GM06990 (cell line): ENCODE measurements around the gene SUMF1.

Experiments
- DNase-seq: peaks from one replicate; pipeline ENCODE4 v3.0.0-alpha.2; 2011; ENCODE audit not compliant: insufficient read length; ENCODE audit errors: extremely low read depth
- H3K27me3 ChIP-seq: replicated peaks from 2 replicates; pipeline ENCODE4 v1.6.0; 2011; ENCODE audit warnings: low read length; ENCODE audit not compliant: control insufficient read depth, insufficient read depth
- H3K36me3 ChIP-seq: 2 replicates; pipeline ENCODE4 v1.5.1; 2011; ENCODE audit warnings: low read length; ENCODE audit not compliant: control insufficient read depth, insufficient read depth
- H3K4me3 ChIP-seq: replicated peaks from 2 replicates; pipeline ENCODE4 v1.5.1; 2011; ENCODE audit warnings: low read depth, mild to moderate bottlenecking, control low read depth, low read length
- TF ChIP-seq, protein P1 (sequence below): IDR thresholded peaks from 2 replicates; pipeline ENCODE4 v1.5.1; 2011; ENCODE audit warnings: low read length, control low read depth, mild to moderate bottlenecking, inconsistent platforms; ENCODE audit not compliant: insufficient read depth, poor library complexity, severe bottlenecking

SUMF1 gene

DNA sequence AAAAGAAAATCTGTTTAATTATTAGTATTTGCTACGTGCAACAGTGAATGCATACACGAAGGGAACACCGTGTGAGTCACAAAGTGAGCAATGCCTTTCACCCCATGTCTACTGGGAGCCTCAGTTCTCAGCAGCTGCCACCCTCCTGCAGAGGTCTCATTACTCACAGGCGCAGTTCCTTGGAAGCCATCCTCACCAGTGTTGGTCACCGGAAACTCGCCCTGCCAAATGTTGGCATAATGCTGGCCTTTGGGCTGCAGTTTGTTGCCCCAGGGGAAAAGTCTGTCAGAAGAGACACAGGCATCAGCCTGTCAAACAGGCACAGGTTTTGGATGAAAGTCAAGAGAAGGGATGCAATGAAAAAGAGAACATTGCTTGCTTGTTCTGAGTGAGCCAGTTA, 50.1 kb downstream of the SUMF1 start:
- Histone ChIP-seq H3K27me3 (no peaks in the 10 kb centered on the region), H3K36me3 (peaks cover 1% of the 10 kb centered on the region; the same call in 1 of the 2 replicates), H3K4me3 (no peak overlapping the region)
- no peak for DNase-seq
- TF ChIP-seq, protein P1, sequence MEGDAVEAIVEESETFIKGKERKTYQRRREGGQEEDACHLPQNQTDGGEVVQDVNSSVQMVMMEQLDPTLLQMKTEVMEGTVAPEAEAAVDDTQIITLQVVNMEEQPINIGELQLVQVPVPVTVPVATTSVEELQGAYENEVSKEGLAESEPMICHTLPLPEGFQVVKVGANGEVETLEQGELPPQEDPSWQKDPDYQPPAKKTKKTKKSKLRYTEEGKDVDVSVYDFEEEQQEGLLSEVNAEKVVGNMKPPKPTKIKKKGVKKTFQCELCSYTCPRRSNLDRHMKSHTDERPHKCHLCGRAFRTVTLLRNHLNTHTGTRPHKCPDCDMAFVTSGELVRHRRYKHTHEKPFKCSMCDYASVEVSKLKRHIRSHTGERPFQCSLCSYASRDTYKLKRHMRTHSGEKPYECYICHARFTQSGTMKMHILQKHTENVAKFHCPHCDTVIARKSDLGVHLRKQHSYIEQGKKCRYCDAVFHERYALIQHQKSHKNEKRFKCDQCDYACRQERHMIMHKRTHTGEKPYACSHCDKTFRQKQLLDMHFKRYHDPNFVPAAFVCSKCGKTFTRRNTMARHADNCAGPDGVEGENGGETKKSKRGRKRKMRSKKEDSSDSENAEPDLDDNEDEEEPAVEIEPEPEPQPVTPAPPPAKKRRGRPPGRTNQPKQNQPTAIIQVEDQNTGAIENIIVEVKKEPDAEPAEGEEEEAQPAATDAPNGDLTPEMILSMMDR, result no peak

DNA sequence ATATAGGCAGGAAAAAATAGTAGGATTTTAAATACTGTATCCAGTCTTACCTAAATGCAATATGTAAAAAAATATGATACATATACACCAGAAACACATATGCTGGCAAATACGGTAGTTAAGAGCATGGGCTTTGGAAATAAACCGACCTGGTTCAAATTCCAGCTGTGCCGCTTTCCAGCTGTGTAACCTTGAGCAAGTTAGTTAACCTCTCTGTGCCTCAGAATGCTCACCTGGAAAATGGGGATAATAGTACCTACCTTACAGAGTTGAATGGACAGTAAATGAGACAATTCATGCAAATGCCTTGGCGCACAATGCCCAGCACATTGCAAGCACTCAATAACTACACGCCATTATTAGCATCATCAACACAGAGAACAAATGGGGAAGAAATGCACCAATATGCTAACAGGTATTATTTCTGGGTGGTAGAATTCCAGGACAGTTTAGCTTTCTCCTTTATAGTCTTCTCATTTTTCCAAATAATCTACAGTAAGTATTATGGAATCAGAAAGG, 50.6 kb downstream of the SUMF1 start:
- Histone ChIP-seq H3K27me3 (no peaks in the 10 kb centered on the region), H3K36me3 (peaks cover 1% of the 10 kb centered on the region; the same call in 1 of the 2 replicates), H3K4me3 (no peak overlapping the region)
- TF ChIP-seq, protein P1, result no peak
- DNase-seq, result no peak

DNA sequence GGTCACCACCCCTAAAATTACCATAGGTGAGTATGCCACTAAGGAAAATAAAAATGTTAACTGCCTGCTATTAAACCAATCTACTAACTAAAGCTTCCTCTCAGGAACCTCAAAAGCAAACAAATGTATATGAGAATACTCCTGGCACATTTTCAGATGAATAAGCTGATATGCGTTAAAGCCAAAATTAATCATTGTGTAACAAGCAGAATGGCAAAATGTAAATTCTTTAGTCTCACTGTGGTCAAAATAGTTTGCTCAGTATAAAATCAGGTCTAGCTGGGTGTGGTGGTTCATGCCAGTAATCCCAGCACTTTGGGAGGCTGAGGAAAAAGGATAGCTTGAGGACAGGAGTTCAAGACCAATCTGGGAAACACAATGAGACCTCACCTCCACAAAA, 53.6 kb downstream of the SUMF1 start:
- TF ChIP-seq, protein P1, result no peak
- no peak for DNase-seq
- Histone ChIP-seq H3K4me3 (no peak overlapping the region), H3K36me3 (peaks cover 1% of the 10 kb centered on the region; the same call in 1 of the 2 replicates), H3K27me3 (no peaks in the 10 kb centered on the region)

DNA sequence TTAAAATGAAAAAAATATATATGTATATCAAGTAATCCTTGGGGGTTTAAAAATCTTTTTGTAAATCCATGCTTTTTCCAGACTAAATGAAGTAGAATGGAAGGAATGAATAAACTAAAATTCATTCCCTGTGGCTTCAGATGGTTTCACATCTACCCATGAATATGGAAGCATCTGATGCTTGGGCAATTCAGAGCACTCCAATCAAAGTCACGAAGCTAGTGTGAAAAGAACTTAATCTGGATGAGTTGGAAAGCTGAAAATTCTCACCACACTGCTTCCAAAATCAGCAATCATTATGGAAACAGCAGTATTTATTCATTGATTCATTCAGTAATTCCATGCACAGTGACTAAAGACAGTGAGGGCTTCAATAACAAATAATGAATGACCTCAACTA, 55.2 kb downstream of the SUMF1 start:
- Histone ChIP-seq H3K27me3 (no peaks in the 10 kb centered on the region), H3K4me3 (no peak overlapping the region), H3K36me3 (no peaks in the 10 kb centered on the region)
- TF ChIP-seq, protein P1, result no peak
- DNase-seq, result no peak

DNA sequence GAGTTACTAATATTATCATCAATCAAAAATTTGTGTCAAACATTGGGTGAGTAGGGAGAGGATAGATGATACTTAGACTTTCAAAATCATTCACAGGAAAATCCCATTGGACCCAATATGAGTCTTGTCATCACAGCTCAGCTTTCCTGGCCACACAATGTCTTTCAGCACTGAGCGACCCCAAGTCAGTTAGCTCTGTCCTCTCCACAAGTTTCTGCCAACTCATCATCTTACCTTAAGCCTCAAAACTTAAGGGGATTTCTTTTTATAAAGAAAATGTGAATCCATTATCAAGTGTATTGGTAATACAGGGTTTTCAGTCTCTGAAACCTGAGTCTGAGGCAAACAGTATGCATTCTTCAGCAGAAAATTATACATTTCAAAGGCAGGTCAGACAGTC, 55.8 kb downstream of the SUMF1 start:
- Histone ChIP-seq H3K36me3 (no peaks in the 10 kb centered on the region), H3K27me3 (no peaks in the 10 kb centered on the region), H3K4me3 (no peak overlapping the region)
- DNase-seq, result no peak
- TF ChIP-seq, protein P1, result no peak

DNA sequence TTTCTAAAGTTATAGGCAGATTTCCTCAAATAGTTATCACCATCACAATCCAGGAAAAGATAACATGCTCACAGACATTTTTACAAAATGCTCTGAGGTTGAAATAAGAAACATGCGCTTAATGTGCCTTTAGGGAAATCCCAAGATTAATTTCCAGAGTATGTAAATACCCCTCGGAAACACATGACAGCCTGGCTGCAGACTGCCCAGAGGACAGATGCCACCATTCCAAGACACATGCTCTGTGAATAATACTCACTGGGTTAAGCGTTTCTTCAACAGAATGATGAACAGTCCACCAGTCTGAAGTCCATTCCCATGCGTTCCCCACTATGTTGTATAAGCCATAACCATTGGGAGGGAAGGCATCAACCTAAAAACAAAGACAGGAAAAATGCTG, 56.5 kb downstream of the SUMF1 start:
- TF ChIP-seq, protein P1, result no peak
- no peaks in the 10 kb centered on the region for H3K27me3 ChIP-seq
- no peak overlapping the region for H3K4me3 ChIP-seq
- H3K36me3 ChIP-seq, result no peaks in the 10 kb centered on the region
- no peak for DNase-seq
